OCI-LY3 (cell line): ENCODE results near the gene CDH6.

Source experiments
- H2AFZ ChIP-seq: fragments of 200-600, 300-600 bp; shearing (Covaris generic); 2 replicates; pipeline ENCODE4 v1.6.0; 2014; ENCODE audit warnings: antibody characterized with exemption, low read depth, low read length
- H3K27ac ChIP-seq: fragments of 200-600, 300-600 bp; sonication (generic); 2 replicates; pipeline ENCODE4 v1.5.1; 2014; ENCODE audit warnings: mild to moderate bottlenecking, low read length, moderate library complexity, mixed read lengths
- H3K27me3 ChIP-seq: fragments of 200-600, 300-600 bp; sonication (generic); 2 replicates; pipeline ENCODE4 v1.6.1; 2014; ENCODE audit warnings: low read depth, low read length, mixed read lengths
- H3K36me3 ChIP-seq: fragments of 200-600, 300-600 bp; sonication (generic); replicated peaks from 2 replicates; pipeline ENCODE3; 2014; ENCODE audit warnings: low read depth, low read length, mixed read lengths
- H3K4me1 ChIP-seq: fragments of 300-600, 200-600 bp; sonication (generic); 2 replicates; pipeline ENCODE4 v1.6.1; 2014; ENCODE audit warnings: low read length, mixed read lengths
- H3K4me2 ChIP-seq: fragments of 200-600, 300-600 bp; sonication (generic); 2 replicates; pipeline ENCODE4 v1.6.1; 2014; ENCODE audit warnings: low read length, mixed read lengths
- H3K4me3 ChIP-seq: fragments of 300-600, 200-600 bp; sonication (generic); 2 replicates; pipeline ENCODE4 v1.5.1; 2014; ENCODE audit warnings: antibody characterized with exemption, mild to moderate bottlenecking, low read length, moderate library complexity
- H3K79me2 ChIP-seq: fragments of 300-600, 200-600 bp; shearing (Covaris generic); 2 replicates; pipeline ENCODE4 v1.6.1; 2014; ENCODE audit warnings: mild to moderate bottlenecking, low read length, mixed read lengths
- H3K9ac ChIP-seq: fragments of 300-600, 200-600 bp; shearing (Covaris generic); 2 replicates; pipeline ENCODE4 v1.6.0; 2014; ENCODE audit warnings: mild to moderate bottlenecking, low read length, moderate library complexity
- H3K9me3 ChIP-seq: fragments of 200-600, 300-600 bp; shearing (Covaris generic); 2 replicates; pipeline ENCODE4 v1.6.1; 2014; ENCODE audit warnings: low read length, mixed read lengths; ENCODE audit not compliant: insufficient read depth
- H4K20me1 ChIP-seq: fragments of 200-600, 300-600 bp; sonication (generic); 2 replicates; pipeline ENCODE4 v1.6.1; 2016; ENCODE audit warnings: low read length, mixed read lengths; ENCODE audit not compliant: insufficient read depth
- EZH2phosphoT487 ChIP-seq: fragments of 200-600 bp; shearing (Covaris generic); IDR thresholded peaks from 2 replicates; pipeline ENCODE4 v1.6.1; 2018; ENCODE audit warnings: antibody characterized with exemption, mixed run types, low read depth
- TF ChIP-seq, protein P1 (sequence below): fragments of 200-600, 300-600 bp; sonication (generic); IDR thresholded peaks from 2 replicates; pipeline ENCODE4 v1.5.1; 2014; ENCODE audit warnings: antibody characterized with exemption, low read length, low read depth

CDH6 gene

DNA sequence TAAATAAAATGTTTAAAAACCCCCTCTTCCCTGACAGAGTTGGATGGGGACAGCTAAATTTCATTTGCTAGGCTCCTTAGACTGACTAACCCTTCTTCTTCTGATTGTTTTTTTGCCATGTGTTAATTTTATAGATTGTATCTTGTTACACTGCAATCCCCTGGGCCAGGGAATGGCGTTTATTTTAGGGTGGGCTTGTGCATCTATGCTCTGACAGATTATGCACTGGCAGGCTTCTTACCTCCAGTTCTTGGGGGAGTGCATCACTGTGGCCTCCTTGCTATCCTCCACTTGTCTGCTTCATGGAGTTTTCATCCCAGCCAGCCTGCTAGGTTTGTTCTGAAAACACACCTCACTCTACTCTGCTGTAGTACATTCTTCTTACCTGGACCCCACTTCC lies 178.6 kb downstream of the CDH6 start:
- no peak overlapping the region for H2AFZ ChIP-seq
- no peak overlapping the region for H3K27ac ChIP-seq
- no peaks in the 10 kb centered on the region for H3K9me3 ChIP-seq
- no peak overlapping the region for H3K9ac ChIP-seq
- H3K4me3 ChIP-seq = no peak overlapping the region
- H3K27me3 ChIP-seq = 0 out of 2 replicates have a peak, but pooled peaks cover 5% of the 10 kb centered on the region
- no peaks in the 10 kb centered on the region for H3K79me2 ChIP-seq
- no peaks in the 10 kb centered on the region for H3K4me1 ChIP-seq
- no peaks in the 10 kb centered on the region for H4K20me1 ChIP-seq
- H3K4me2 ChIP-seq = no peak overlapping the region
- TF ChIP-seq, protein P1, sequence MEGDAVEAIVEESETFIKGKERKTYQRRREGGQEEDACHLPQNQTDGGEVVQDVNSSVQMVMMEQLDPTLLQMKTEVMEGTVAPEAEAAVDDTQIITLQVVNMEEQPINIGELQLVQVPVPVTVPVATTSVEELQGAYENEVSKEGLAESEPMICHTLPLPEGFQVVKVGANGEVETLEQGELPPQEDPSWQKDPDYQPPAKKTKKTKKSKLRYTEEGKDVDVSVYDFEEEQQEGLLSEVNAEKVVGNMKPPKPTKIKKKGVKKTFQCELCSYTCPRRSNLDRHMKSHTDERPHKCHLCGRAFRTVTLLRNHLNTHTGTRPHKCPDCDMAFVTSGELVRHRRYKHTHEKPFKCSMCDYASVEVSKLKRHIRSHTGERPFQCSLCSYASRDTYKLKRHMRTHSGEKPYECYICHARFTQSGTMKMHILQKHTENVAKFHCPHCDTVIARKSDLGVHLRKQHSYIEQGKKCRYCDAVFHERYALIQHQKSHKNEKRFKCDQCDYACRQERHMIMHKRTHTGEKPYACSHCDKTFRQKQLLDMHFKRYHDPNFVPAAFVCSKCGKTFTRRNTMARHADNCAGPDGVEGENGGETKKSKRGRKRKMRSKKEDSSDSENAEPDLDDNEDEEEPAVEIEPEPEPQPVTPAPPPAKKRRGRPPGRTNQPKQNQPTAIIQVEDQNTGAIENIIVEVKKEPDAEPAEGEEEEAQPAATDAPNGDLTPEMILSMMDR = no peak
- TF ChIP-seq EZH2phosphoT487 = no peak
- no peaks in the 10 kb centered on the region for H3K36me3 ChIP-seq

DNA sequence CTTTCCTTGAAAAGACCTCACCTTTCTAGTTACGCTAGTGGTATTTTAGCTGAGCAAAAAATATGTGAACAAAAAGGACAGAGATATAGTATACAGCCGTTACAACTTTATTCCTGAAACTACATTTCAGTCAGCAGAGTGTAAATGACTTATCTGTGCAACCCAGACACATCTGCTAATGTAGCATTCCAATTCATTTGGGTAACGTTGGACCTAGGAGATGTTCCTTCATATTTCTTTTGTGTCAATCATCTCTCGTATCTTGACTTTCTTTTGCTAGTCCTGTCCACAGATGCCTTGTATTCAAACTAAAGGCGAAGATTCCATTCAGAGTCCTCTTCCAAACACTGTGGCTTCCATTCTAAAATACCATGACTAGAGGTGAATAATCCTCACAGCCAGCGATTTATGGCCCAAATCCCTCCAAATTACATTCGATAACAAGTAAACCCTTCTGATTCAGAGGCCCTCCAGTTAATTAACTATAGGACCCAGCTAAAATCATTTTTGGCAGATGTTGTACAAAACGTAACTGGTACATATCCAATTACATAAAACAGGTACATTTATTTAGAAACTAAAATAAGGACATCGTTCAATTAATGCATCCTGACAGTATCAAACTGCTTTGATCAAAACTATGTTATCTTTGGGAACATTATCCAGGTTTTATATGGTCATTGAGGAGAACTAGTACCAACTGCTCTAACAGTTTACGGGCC lies 182.7 kb downstream of the CDH6 start:
- no peak overlapping the region for H3K4me2 ChIP-seq

DNA sequence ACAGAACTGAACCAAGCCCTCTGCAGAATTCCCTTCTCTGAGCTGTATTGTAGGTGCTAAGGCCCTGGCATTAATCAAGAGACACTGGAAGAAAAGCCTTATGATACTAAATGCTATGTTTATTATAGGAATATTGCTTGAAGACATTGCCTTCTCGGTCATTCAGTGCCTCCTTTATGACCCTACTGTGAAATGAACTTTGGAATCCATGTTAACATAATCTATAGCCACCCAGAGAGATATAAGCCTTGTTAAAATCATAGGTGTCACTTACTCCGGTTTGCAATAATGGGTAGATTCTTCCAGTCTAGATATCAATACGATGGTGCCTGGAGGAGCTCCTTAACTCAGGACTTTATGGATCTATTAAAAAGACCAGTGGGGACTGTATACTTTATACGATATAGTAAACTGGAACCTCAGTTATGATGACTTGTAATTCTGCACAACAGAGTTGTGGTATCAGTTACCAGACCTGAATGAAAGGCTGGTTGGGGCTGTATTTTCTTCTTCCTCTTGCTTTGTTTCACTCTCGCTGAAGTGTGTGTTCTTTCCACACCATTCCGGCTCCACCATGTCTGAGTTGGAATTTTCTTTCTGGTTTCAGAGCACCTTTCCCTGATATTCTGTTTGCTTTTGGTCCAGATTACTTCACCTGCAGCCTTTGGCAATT lies 183.9 kb downstream of the CDH6 start:
- Histone ChIP-seq H3K4me1 (peaks cover 11% of the 10 kb centered on the region), H3K9ac (no peak overlapping the region), H3K9me3 (no peaks in the 10 kb centered on the region), H2AFZ (no peak overlapping the region), H3K27ac (no peak overlapping the region), H3K4me3 (no peak overlapping the region), H3K36me3 (no peaks in the 10 kb centered on the region), H4K20me1 (no peaks in the 10 kb centered on the region), H3K4me2 (no peak overlapping the region), H3K27me3 (peaks cover 6% of the 10 kb centered on the region; the same call in 1 of the 2 replicates), H3K79me2 (no peaks in the 10 kb centered on the region)
- TF ChIP-seq, protein P1 = no peak
- TF ChIP-seq EZH2phosphoT487 = no peak

More for the DNA sequence above, 182.7 kb downstream of the CDH6 start:
- Histone ChIP-seq H3K9ac (no peak overlapping the region), H3K27ac (no peak overlapping the region), H4K20me1 (no peaks in the 10 kb centered on the region), H2AFZ (no peak overlapping the region), H3K9me3 (no peaks in the 10 kb centered on the region), H3K36me3 (no peaks in the 10 kb centered on the region), H3K4me3 (no peak overlapping the region), H3K4me1 (no peaks in the 10 kb centered on the region), H3K27me3 (peaks cover 12% of the 10 kb centered on the region; the same call in 1 of the 2 replicates), H3K79me2 (no peaks in the 10 kb centered on the region)
- TF ChIP-seq EZH2phosphoT487 = no peak
- TF ChIP-seq, protein P1 = no peak

DNA sequence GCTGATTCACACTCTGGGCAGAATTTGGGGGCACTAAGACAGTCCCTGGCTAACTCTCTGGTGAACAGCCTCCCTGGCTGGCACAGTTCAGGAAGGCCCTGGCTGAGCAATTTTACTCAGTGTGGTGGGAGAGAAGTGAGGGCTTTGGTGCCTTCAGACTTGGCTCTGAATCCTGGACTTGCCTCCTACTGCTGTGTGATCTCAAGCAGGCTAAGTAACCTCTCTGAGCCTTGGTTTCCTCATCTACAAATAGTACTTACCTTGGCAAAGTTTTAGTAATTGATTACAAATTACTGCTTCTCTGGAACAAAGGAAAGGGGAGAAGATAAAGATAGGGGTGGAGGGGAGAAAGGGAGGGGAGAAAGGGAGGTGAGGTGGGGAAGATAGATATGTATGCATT lies 184.7 kb downstream of the CDH6 start:
- TF ChIP-seq, protein P1 = no peak
- Histone ChIP-seq H3K4me3 (no peak overlapping the region), H3K36me3 (no peaks in the 10 kb centered on the region), H3K9me3 (no peaks in the 10 kb centered on the region), H3K27ac (no peak overlapping the region), H2AFZ (no peak overlapping the region), H3K27me3 (peaks cover 6% of the 10 kb centered on the region; the same call in 1 of the 2 replicates), H3K4me1 (peaks cover 16% of the 10 kb centered on the region), H4K20me1 (no peaks in the 10 kb centered on the region), H3K4me2 (no peak overlapping the region), H3K79me2 (no peaks in the 10 kb centered on the region), H3K9ac (no peak overlapping the region)
